ENCODE data around the gene RPS27L. TPM values are rescaled to one million over a fixed set of nuclear protein-coding genes. Genes with fewer than 3 reads are reported as not detected.

The RPS27L gene
- total and polyA plus RNA-seq, 4 donors: 9.8 to 184 (median 40.7) TPM

GRCh38 chr15:63176302-63176701 is 19.0 kb upstream of the RPS27L start:
- H3K36me3 ChIP-seq (ENCODE audit: control insufficient read depth in 4 of 4, insufficient read depth in 3 of 4, low read depth in 1 of 4, low read length in 3 of 4): no peaks in the 10 kb centered on the region
- WGBS: 98% methylated on average over 3 of the region's 3 CpGs
- H3K4me3 ChIP-seq (ENCODE audit: low read depth in 1 of 3, low read length in 3 of 3): no peak overlapping the region
- H3K27ac ChIP-seq (ENCODE audit: low read depth in 1 of 2, low read length in 2 of 2): no peak overlapping the region
- H3K9ac ChIP-seq (ENCODE audit: low read depth in 1 of 2, low read length in 2 of 2): no peak overlapping the region
- no peaks in the 10 kb centered on the region for H3K27me3 ChIP-seq (ENCODE audit: control insufficient read depth in 4 of 4, insufficient read depth in 4 of 4, low read length in 3 of 4)
- no peak for TF ChIP-seq ZBTB33 (IDR thresholded peaks at IDR 0.05)
- TF ChIP-seq CTCF (IDR thresholded peaks at IDR 0.05; ENCODE audit: low read depth, low read length, missing input control): no peak
- no peak for TF ChIP-seq HNF4A (conservative IDR thresholded peaks at IDR 0.05)
- TF ChIP-seq FOXA1 (IDR thresholded peaks at IDR 0.05): no peak
- TF ChIP-seq REST (IDR thresholded peaks at IDR 0.05): no peak
- no peak for TF ChIP-seq JUND (IDR thresholded peaks at IDR 0.05)
- TF ChIP-seq ATF3 (IDR thresholded peaks at IDR 0.05): no peak
- TF ChIP-seq MAX (IDR thresholded peaks at IDR 0.05): no peak
- no peak for TF ChIP-seq HNF4G (IDR thresholded peaks at IDR 0.05)
- TF ChIP-seq NR2F2 (IDR thresholded peaks at IDR 0.05): no peak
- TF ChIP-seq RXRA (IDR thresholded peaks at IDR 0.05): no peak
- no peak for TF ChIP-seq RAD21 (IDR thresholded peaks at IDR 0.05)
- no peak for TF ChIP-seq TAF1 (conservative IDR thresholded peaks at IDR 0.05)
- TF ChIP-seq SP1 (IDR thresholded peaks at IDR 0.05): no peak
- no peak for TF ChIP-seq EGR1 (IDR thresholded peaks at IDR 0.05; ENCODE audit: low read depth in 2 of 2)
- TF ChIP-seq GABPA (IDR thresholded peaks at IDR 0.05 in 1 of 2, conservative IDR thresholded peaks at IDR 0.05 in 1 of 2): no peak
- DNase-seq (ENCODE audit: low spot score): no peak
- H3K9me3 ChIP-seq (ENCODE audit: control insufficient read depth in 4 of 4, low read length in 3 of 4): no peaks in the 10 kb centered on the region
- no peaks in the 10 kb centered on the region for H3K4me1 ChIP-seq (ENCODE audit: control insufficient read depth in 4 of 4, insufficient read depth in 4 of 4, low read length in 3 of 4)
